LNCAP (cell line): ENCODE measurements around the gene CNBP.

Source experiments
- TF ChIP-seq, protein P1 (sequence below): fragments of 450-650 bp; IDR thresholded peaks from 2 replicates; pipeline ENCODE4 v1.5.1; 2017; ENCODE audit warnings: mild to moderate bottlenecking

The CNBP gene

GRCh38 chr3:129120254-129121004 lies 63.3 kb downstream of the CNBP start:
- TF ChIP-seq, protein P1, sequence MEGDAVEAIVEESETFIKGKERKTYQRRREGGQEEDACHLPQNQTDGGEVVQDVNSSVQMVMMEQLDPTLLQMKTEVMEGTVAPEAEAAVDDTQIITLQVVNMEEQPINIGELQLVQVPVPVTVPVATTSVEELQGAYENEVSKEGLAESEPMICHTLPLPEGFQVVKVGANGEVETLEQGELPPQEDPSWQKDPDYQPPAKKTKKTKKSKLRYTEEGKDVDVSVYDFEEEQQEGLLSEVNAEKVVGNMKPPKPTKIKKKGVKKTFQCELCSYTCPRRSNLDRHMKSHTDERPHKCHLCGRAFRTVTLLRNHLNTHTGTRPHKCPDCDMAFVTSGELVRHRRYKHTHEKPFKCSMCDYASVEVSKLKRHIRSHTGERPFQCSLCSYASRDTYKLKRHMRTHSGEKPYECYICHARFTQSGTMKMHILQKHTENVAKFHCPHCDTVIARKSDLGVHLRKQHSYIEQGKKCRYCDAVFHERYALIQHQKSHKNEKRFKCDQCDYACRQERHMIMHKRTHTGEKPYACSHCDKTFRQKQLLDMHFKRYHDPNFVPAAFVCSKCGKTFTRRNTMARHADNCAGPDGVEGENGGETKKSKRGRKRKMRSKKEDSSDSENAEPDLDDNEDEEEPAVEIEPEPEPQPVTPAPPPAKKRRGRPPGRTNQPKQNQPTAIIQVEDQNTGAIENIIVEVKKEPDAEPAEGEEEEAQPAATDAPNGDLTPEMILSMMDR = no peak; the same call in 1 of the 2 replicates

- TF ChIP-seq, protein P1 = no peak
Measured at GRCh38 chr3:129119365-129120100, 64.2 kb downstream of the CNBP start.

GRCh38 chr3:129118745-129119144 lies 65.0 kb downstream of the CNBP start:
- TF ChIP-seq, protein P1 = no peak
